Stimulated activated CD4-positive, alpha-beta T cell treated with anti-CD3 and anti-CD28 coated beads, Interleukin-4, amount 100 ng/mL, for 4 hours (primary cell): ENCODE measurements around the gene KLK1.
"Not testable (repeated sequence)": the region's sequence is repeated elsewhere in the genome, so short reads cannot be mapped to it uniquely, and the experiment has no call there.

ENCODE experiments used
- DNase-seq, 2 experiments: peaks; one replicate each; pipeline ENCODE4 v3.0.0-alpha.2; 2020

Gene KLK1

GRCh38 chr19:50812474-50812873 is 11.1 kb downstream of the KLK1 start:
- DNase-seq = no peak

- DNase-seq = not testable (repeated sequence)
Measured at GRCh38 chr19:50811622-50812238, 11.9 kb downstream of the KLK1 start.

- DNase-seq = no peak
Measured at GRCh38 chr19:50808856-50809255, 14.7 kb downstream of the KLK1 start.

GRCh38 chr19:50804420-50805272 is 18.9 kb downstream of the KLK1 start:
- peak; percentile 98 to 99 for DNase-seq

- DNase-seq = peak in 1 of 2 experiments; percentile 51
Measured at GRCh38 chr19:50803633-50804419, 19.8 kb downstream of the KLK1 start.

- DNase-seq = no peak
Measured at GRCh38 chr19:50801107-50801506, 22.5 kb downstream of the KLK1 start.

GRCh38 chr19:50799547-50799851 is 24.1 kb downstream of the KLK1 start:
- no peak for DNase-seq

GRCh38 chr19:50798659-50799546 is 24.7 kb downstream of the KLK1 start:
- DNase-seq = no peak

GRCh38 chr19:50797781-50798658 is 25.6 kb downstream of the KLK1 start:
- DNase-seq = no peak

GRCh38 chr19:50797429-50797780 is 26.2 kb downstream of the KLK1 start:
- DNase-seq = no peak

- no peak for DNase-seq
Measured at GRCh38 chr19:50796634-50797428, 26.8 kb downstream of the KLK1 start.

- peak in 1 of 2 experiments; percentile 23 for DNase-seq
Measured at GRCh38 chr19:50796128-50796633, 27.4 kb downstream of the KLK1 start.

- DNase-seq = no peak
Measured at GRCh38 chr19:50795664-50796073, 27.9 kb downstream of the KLK1 start.

- DNase-seq = peak in 1 of 2 experiments; percentile 45
Measured at GRCh38 chr19:50794876-50795663, 28.5 kb downstream of the KLK1 start.

- no peak for DNase-seq
Measured at GRCh38 chr19:50794074-50794875, 29.3 kb downstream of the KLK1 start.

- no peak for DNase-seq
Measured at GRCh38 chr19:50793558-50794065, 30.0 kb downstream of the KLK1 start.

GRCh38 chr19:50792272-50793250 is 31.0 kb downstream of the KLK1 start:
- no peak for DNase-seq
